Activated T-helper 2 cell treated with anti-CD3 and anti-CD28 coated beads, Interferon-gamma antibody, Interleukin-2, Interleukin-4, amounts not matched to agents 10 μg/mL and 5 μg/mL and 100 μg/mL, durations not matched to agents 14 hours and 24 hours and 36 hours (primary cell): ENCODE measurements around the gene PORCN. TPM values are rescaled to one million over a fixed set of nuclear protein-coding genes. Genes with fewer than 3 reads are reported as not detected.

Experiments used
- DNase-seq: peaks from one replicate; pipeline ENCODE4 v3.0.0; 2021; ENCODE audit warnings: low spot score
- H3K27ac Mint-ChIP-seq: one replicate; pipeline ENCODE4 v1.8.0; 2021; ENCODE audit warnings: mixed read lengths
- H3K27me3 Mint-ChIP-seq: one replicate; pipeline ENCODE4 v1.8.0; 2021; ENCODE audit warnings: low read depth, mixed read lengths
- H3K36me3 Mint-ChIP-seq: one replicate; pipeline ENCODE4 v1.8.0; 2021; ENCODE audit warnings: low read depth, mixed read lengths
- H3K4me1 Mint-ChIP-seq: one replicate; pipeline ENCODE4 v1.8.0; 2021; ENCODE audit warnings: low read depth, mixed read lengths
- H3K4me3 Mint-ChIP-seq: one replicate; pipeline ENCODE4 v1.8.0; 2021; ENCODE audit warnings: low read depth, mild to moderate bottlenecking, moderate library complexity, mixed read lengths
- H3K9me3 Mint-ChIP-seq: one replicate; pipeline ENCODE4 v1.8.0; 2021; ENCODE audit warnings: mixed read lengths
- intact Hi-C: fragments of 100-400 bp; cut with micrococcal nuclease; formaldehyde crosslinking; loops from one replicate; pipeline ENCODE4 v1.15.1; 2023
- total RNA-seq: library from RNA; stranded (reverse); gene quantifications from 2 replicates; pipeline ENCODE4 v1.2.3, GENCODE V29; 2022

The PORCN gene
- total RNA-seq, 1 donor from 2014 or later = 16.5 TPM

DNA sequence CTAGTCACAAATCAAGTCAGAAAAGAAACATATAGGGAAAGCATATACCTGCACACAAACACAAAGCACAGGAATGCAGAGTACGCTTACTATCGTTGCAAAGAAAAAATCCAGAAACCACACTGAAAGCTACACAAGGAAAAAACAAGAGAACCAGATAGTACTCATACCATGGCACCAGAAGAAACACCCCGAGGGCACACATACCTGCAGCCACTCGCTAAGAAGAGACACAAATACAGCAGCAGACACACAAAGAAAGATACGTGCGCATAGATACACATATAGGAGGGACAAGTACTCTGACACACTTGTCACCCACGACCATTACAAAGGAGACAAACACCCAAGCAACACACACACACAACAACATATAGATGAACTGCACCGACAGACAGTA, 37.3 kb upstream of the PORCN start:
- H3K36me3 Mint-ChIP-seq = peaks cover 21% of the 10 kb centered on the region
- DNase-seq = no peak
- peaks cover 22% of the 10 kb centered on the region for H3K4me1 Mint-ChIP-seq
- H3K9me3 Mint-ChIP-seq = no peaks in the 10 kb centered on the region
- intact Hi-C loops = no loop called here
- H3K4me3 Mint-ChIP-seq = no peak overlapping the region
- no peak overlapping the region for H3K27ac Mint-ChIP-seq
- H3K27me3 Mint-ChIP-seq = no peaks in the 10 kb centered on the region

GRCh38 chrX:48472225-48472624, 36.6 kb upstream of the PORCN start:
- H3K27me3 Mint-ChIP-seq = no peaks in the 10 kb centered on the region
- H3K4me1 Mint-ChIP-seq = peaks cover 21% of the 10 kb centered on the region
- no peak overlapping the region for H3K4me3 Mint-ChIP-seq
- H3K9me3 Mint-ChIP-seq = no peaks in the 10 kb centered on the region
- intact Hi-C loops = no loop called here
- H3K36me3 Mint-ChIP-seq = peaks cover 21% of the 10 kb centered on the region
- H3K27ac Mint-ChIP-seq = no peak overlapping the region
- no peak for DNase-seq

- intact Hi-C loops = no loop called here
- no peaks in the 10 kb centered on the region for H3K9me3 Mint-ChIP-seq
- no peak overlapping the region for H3K4me3 Mint-ChIP-seq
- no peak for DNase-seq
- H3K4me1 Mint-ChIP-seq = peaks cover 27% of the 10 kb centered on the region
- peaks cover 23% of the 10 kb centered on the region for H3K36me3 Mint-ChIP-seq
- no peak overlapping the region for H3K27ac Mint-ChIP-seq
- no peaks in the 10 kb centered on the region for H3K27me3 Mint-ChIP-seq
These were observed 35.7 kb upstream of the PORCN start for GRCh38 chrX:48472851-48473703.

GRCh38 chrX:48473704-48473990, 35.1 kb upstream of the PORCN start:
- H3K9me3 Mint-ChIP-seq = no peaks in the 10 kb centered on the region
- H3K4me1 Mint-ChIP-seq = peaks cover 28% of the 10 kb centered on the region
- H3K27ac Mint-ChIP-seq = no peak overlapping the region

GRCh38 chrX:48474127-48474526, 34.7 kb upstream of the PORCN start:
- DNase-seq = no peak
- H3K4me3 Mint-ChIP-seq = no peak overlapping the region
- no peaks in the 10 kb centered on the region for H3K27me3 Mint-ChIP-seq
- H3K27ac Mint-ChIP-seq = no peak overlapping the region
- intact Hi-C loops = no loop called here
- peaks cover 29% of the 10 kb centered on the region for H3K4me1 Mint-ChIP-seq
- no peaks in the 10 kb centered on the region for H3K9me3 Mint-ChIP-seq
- H3K36me3 Mint-ChIP-seq = peaks cover 27% of the 10 kb centered on the region

More at GRCh38 chrX:48473704-48473990, 35.1 kb upstream of the PORCN start:
- intact Hi-C loops = no loop called here
- no peaks in the 10 kb centered on the region for H3K27me3 Mint-ChIP-seq
- peaks cover 23% of the 10 kb centered on the region for H3K36me3 Mint-ChIP-seq
- no peak overlapping the region for H3K4me3 Mint-ChIP-seq
- no peak for DNase-seq

DNA sequence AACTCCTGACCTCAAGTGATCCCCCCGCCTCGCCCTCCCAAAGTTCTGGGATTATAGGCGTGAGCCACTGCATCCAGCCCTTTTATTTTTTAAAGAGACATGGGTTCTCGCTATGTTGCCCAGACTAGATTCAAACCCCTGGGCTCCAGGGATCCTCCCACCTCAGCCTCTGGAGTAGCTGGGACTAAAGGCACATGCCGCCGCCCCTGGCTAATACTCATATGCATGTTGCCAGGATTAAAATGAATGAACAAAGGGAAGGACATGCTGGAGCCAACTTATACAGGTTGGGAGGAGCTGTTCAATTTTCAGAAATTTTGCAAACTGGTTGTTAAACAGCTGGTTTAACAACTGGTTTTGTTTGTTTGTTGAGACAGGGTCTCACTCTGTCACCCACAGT, 34.2 kb upstream of the PORCN start:
- peak overlapping the region; percentile 95 for H3K27ac Mint-ChIP-seq
- peak overlapping the region; percentile 98 for H3K4me3 Mint-ChIP-seq
- peaks cover 30% of the 10 kb centered on the region for H3K36me3 Mint-ChIP-seq
- intact Hi-C loops = no loop called here
- H3K9me3 Mint-ChIP-seq = no peaks in the 10 kb centered on the region
- no peak for DNase-seq
- H3K4me1 Mint-ChIP-seq = peaks cover 28% of the 10 kb centered on the region
- no peaks in the 10 kb centered on the region for H3K27me3 Mint-ChIP-seq

DNA sequence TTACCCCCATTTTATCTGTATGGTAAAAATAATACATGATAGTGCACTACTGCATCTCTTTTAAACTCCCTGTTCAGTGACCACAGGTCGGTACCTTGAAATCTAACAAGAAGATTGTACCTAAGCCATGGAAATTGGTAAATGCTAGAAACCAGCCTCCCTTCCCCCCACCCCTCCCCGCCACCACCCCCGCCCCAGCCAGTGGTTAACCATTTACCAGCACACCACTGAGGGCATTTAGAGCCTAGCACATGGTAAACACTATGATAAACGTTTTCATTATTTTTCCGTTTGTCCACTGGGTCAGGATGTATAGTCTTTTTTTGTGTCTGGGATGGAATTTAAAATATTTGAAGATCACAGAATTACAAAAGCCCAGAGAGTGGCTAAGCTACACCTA, 33.5 kb upstream of the PORCN start:
- Mint-ChIP-seq H3K27me3 (no peaks in the 10 kb centered on the region), H3K9me3 (no peaks in the 10 kb centered on the region), H3K27ac (peak overlapping the region; percentile 95), H3K4me3 (peak overlapping the region; percentile 98), H3K36me3 (peaks cover 33% of the 10 kb centered on the region), H3K4me1 (peaks cover 28% of the 10 kb centered on the region)
- intact Hi-C loops = loop anchor here (5.0 kb wide), 4 partner anchors 47 to 122 kb away; partner anchors contain the start of genes EBP, RBM3, TBC1D25 and WDR13
- no peak for DNase-seq

DNA sequence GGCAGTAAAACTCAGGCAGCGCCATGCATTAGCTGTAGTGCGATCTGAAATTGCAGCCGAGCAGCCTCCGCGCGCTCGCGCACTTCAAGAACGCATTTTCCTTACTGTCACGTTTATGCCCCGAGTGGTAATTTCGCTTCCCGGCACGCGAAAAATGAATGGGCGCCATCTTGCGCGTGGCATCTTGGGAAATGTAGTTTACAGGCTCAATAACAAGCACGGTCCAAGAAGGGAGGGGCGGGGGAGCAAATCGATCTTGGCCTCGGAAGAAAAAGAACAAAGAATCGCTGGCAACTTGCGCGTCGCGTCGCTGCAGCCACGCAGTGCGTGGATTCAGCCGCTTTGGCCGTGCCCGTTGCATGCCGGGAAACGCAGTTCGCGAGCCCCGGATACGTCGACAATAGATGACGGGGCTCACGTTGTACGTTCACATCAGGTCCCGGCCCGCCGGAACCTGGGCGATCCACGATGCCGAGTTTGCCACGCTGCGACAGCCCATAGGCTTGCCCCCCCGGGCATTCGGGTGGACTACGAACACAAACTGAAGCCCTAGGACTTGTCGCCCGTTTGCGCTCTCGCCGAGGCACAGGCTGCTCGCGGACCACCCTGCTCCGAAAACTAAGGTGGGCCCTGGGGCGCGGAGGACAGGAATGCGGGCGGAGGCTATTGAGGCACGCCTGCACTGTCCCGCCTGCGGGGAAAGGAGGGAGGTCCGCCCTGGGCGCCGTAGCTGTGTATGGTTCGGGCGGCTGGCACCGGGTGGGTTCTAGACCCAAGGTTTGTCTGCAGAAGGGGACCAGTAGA, 32.8 kb upstream of the PORCN start, which contains the start of gene FTSJ1:
Gene FTSJ1 (plus strand): TSS at position 426 of the 804 bp plus-strand sequence. CDS start 1,849 bp downstream, outside the sequence.
- peak within 1 kb of the TSS; percentile 98 for H3K4me3 Mint-ChIP-seq
- no peaks in the 10 kb centered on the region for H3K9me3 Mint-ChIP-seq
- peaks cover 32% of the 10 kb centered on the region for H3K4me1 Mint-ChIP-seq
- peak; percentile 88 for DNase-seq
- H3K36me3 Mint-ChIP-seq = peaks cover 40% of the 10 kb centered on the region
- intact Hi-C loops = loop anchor here (5.0 kb wide), 4 partner anchors 46 to 121 kb away; partner anchors contain the start of genes EBP, RBM3, TBC1D25 and WDR13
- H3K27me3 Mint-ChIP-seq = no peaks in the 10 kb centered on the region
- H3K27ac Mint-ChIP-seq = peak within 1 kb of the TSS; percentile 95

- peaks cover 45% of the 10 kb centered on the region for H3K36me3 Mint-ChIP-seq
- intact Hi-C loops = loop anchor here (5.0 kb wide), 4 partner anchors 45 to 120 kb away; partner anchors contain the start of genes EBP, RBM3, TBC1D25 and WDR13
These were observed 31.9 kb upstream of the PORCN start for GRCh38 chrX:48476919-48477318.

GRCh38 chrX:48477960-48478755, 30.6 kb upstream of the PORCN start:
- no peak overlapping the region for H3K27ac Mint-ChIP-seq
- peak overlapping the region; percentile 98 for H3K4me3 Mint-ChIP-seq
- intact Hi-C loops = loop anchor here (5.0 kb wide), 4 partner anchors 44 to 119 kb away; partner anchors contain the start of genes EBP, RBM3, TBC1D25 and WDR13
- no peaks in the 10 kb centered on the region for H3K9me3 Mint-ChIP-seq
- DNase-seq = no peak
- peaks cover 54% of the 10 kb centered on the region for H3K36me3 Mint-ChIP-seq
- no peaks in the 10 kb centered on the region for H3K27me3 Mint-ChIP-seq
- peaks cover 31% of the 10 kb centered on the region for H3K4me1 Mint-ChIP-seq

More at GRCh38 chrX:48476919-48477318, 31.9 kb upstream of the PORCN start:
- no peaks in the 10 kb centered on the region for H3K9me3 Mint-ChIP-seq
- peak overlapping the region; percentile 95 for H3K27ac Mint-ChIP-seq
- DNase-seq = no peak
- no peaks in the 10 kb centered on the region for H3K27me3 Mint-ChIP-seq
- peaks cover 32% of the 10 kb centered on the region for H3K4me1 Mint-ChIP-seq
- H3K4me3 Mint-ChIP-seq = peak overlapping the region; percentile 98

DNA sequence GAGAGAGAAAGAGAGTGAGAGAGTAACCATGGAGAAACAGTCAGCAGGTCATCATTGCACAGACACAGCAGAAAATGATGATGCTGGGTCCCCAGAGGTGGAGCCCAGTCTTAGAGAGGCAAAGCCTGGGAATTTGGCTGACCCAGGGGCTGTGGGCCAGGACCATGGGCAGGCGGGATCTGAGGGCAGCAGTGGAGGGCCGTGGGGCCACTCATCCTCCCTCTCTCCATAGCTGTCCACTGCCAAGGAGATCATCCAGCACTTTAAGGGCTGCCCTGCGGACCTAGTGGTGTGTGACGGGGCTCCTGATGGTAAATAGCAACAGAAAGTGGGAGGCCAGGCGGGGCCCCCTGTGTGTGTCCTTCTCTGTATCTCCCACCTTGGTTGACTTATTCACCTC, 30.0 kb upstream of the PORCN start:
- peaks cover 54% of the 10 kb centered on the region for H3K36me3 Mint-ChIP-seq
- no peaks in the 10 kb centered on the region for H3K9me3 Mint-ChIP-seq
- no peak for DNase-seq
- peak overlapping the region; percentile 37 for H3K4me3 Mint-ChIP-seq
- H3K27ac Mint-ChIP-seq = no peak overlapping the region
- intact Hi-C loops = loop anchor here (5.0 kb wide), 4 partner anchors 43 to 118 kb away; partner anchors contain the start of genes EBP, RBM3, TBC1D25 and WDR13
- no peaks in the 10 kb centered on the region for H3K27me3 Mint-ChIP-seq
- peaks cover 31% of the 10 kb centered on the region for H3K4me1 Mint-ChIP-seq

- H3K27me3 Mint-ChIP-seq = no peaks in the 10 kb centered on the region
- peak overlapping the region; percentile 56 for H3K27ac Mint-ChIP-seq
- no peaks in the 10 kb centered on the region for H3K9me3 Mint-ChIP-seq
- peaks cover 54% of the 10 kb centered on the region for H3K36me3 Mint-ChIP-seq
- DNase-seq = no peak
- H3K4me3 Mint-ChIP-seq = no peak overlapping the region
- peaks cover 25% of the 10 kb centered on the region for H3K4me1 Mint-ChIP-seq
- intact Hi-C loops = no loop called here
These were observed 28.6 kb upstream of the PORCN start for GRCh38 chrX:48480142-48480541.
